Uterus (tissue), 4 donors: ENCODE results near the gene RRAS. TPM values are rescaled to one million over a fixed set of nuclear protein-coding genes. Genes with fewer than 3 reads are reported as not detected.

ENCODE experiments used
- DNase-seq, 2 donors: peaks; one replicate each; pipeline ENCODE4 v3.0.0-alpha.2; 2019 to 2020
- H3K27ac ChIP-seq, 2 donors: fragments of 200-600 bp; sonication (generic); 1 replicate in 1 of 2; 2 replicates in 1 of 2; pipeline ENCODE4 v1.5.1; 2016 to 2018
- H3K27me3 ChIP-seq, 2 donors: fragments of 200-600 bp; sonication (generic); one replicate each; pipeline ENCODE4 v1.5.1; 2018 to 2019; ENCODE audit warnings: control low read depth in 1 of 2
- H3K36me3 ChIP-seq, 2 donors: fragments of 200-600 bp; sonication (generic); one replicate each; pipeline ENCODE4 v1.5.1; 2019; ENCODE audit warnings: control low read depth in 1 of 2
- H3K4me1 ChIP-seq, 2 donors: fragments of 200-600 bp; sonication (generic); one replicate each; pipeline ENCODE4 v1.5.1; 2018 to 2019; ENCODE audit warnings: control low read depth in 1 of 2
- H3K4me3 ChIP-seq, 2 donors: fragments of 200-600 bp; sonication (generic); 1 replicate in 1 of 2; 2 replicates in 1 of 2; pipeline ENCODE4 v1.5.1; 2018 to 2019; ENCODE audit warnings: mild to moderate bottlenecking in 1 of 2
- H3K9me3 ChIP-seq, 2 donors: fragments of 200-600 bp; sonication (generic); one replicate each; pipeline ENCODE4 v1.5.1; 2019; ENCODE audit warnings: control low read depth in 1 of 2
- CTCF ChIP-seq, 4 experiments: fragments of 200-600 bp in 2 of 4; fragments of 450-650 bp in 2 of 4; sonication (generic) in 2 of 4; IDR thresholded peaks; one replicate each; pipeline ENCODE4 v1.5.1; 2016 to 2019; ENCODE audit warnings: antibody characterized with exemption in 4 of 4, mild to moderate bottlenecking in 2 of 4, moderate library complexity in 1 of 4
- POLR2A ChIP-seq, 2 donors: fragments of 450-650 bp; IDR thresholded peaks; one replicate each; pipeline ENCODE4 v1.6.1; 2016; ENCODE audit warnings: antibody characterized with exemption in 2 of 2, mild to moderate bottlenecking in 1 of 2, moderate library complexity in 1 of 2
- intact Hi-C: fragments of 100-400 bp; cut with DNase I; formaldehyde crosslinking; loops from one replicate; pipeline ENCODE4 v1.15.1; 2023; ENCODE audit warnings: low total_unique reads
- total RNA-seq, 4 donors: library from RNA; depleted of rRNA in 3 of 4; stranded (reverse); fragments of >200 nt in 3 of 4; gene quantifications; one replicate each; pipeline versions ENCODE4 v1.1.0 to v1.2.4, GENCODE V29; 2014 to 2023
- donor health status: DM: yes; HTN: yes; CAD: no.

The RRAS gene
- total RNA-seq, 4 donors from 2014 or later, result 17.1 to 106 (median 47.7) TPM

GRCh38 chr19:49656456-49657109, 16.6 kb upstream of the RRAS start:
- no peak for DNase-seq
- no peak overlapping the region for H3K27ac ChIP-seq
- H3K4me1 ChIP-seq, result no peaks in the 10 kb centered on the region
- H3K9me3 ChIP-seq, result no peaks in the 10 kb centered on the region
- intact Hi-C loops, result no loop called here
- H3K4me3 ChIP-seq, result no peak overlapping the region
- H3K36me3 ChIP-seq, result no peaks in the 10 kb centered on the region
- no peak for TF ChIP-seq CTCF (IDR thresholded peaks at IDR 0.05)
- TF ChIP-seq POLR2A (IDR thresholded peaks at IDR 0.05), result no peak
- H3K27me3 ChIP-seq, result no peaks in the 10 kb centered on the region

GRCh38 chr19:49655570-49656455, 15.9 kb upstream of the RRAS start:
- intact Hi-C loops, result no loop called here
- TF ChIP-seq POLR2A (IDR thresholded peaks at IDR 0.05) (no peak), CTCF (IDR thresholded peaks at IDR 0.05) (no peak)
- no peak for DNase-seq
- no peak overlapping the region for H3K27ac ChIP-seq
- no peak overlapping the region for H3K4me3 ChIP-seq
- no peaks in the 10 kb centered on the region for H3K27me3 ChIP-seq
- H3K9me3 ChIP-seq, result no peaks in the 10 kb centered on the region
- H3K36me3 ChIP-seq, result no peaks in the 10 kb centered on the region
- H3K4me1 ChIP-seq, result no peaks in the 10 kb centered on the region

GRCh38 chr19:49654581-49654980, 14.6 kb upstream of the RRAS start:
- no peak overlapping the region for H3K27ac ChIP-seq
- H3K27me3 ChIP-seq, result no peaks in the 10 kb centered on the region
- no peaks in the 10 kb centered on the region for H3K36me3 ChIP-seq
- H3K4me3 ChIP-seq, result no peak overlapping the region
- TF ChIP-seq POLR2A (IDR thresholded peaks at IDR 0.05) (no peak), CTCF (IDR thresholded peaks at IDR 0.05) (no peak)
- intact Hi-C loops, result no loop called here
- H3K4me1 ChIP-seq, result no peaks in the 10 kb centered on the region
- DNase-seq, result no peak
- H3K9me3 ChIP-seq, result no peaks in the 10 kb centered on the region

- DNase-seq, result no peak
- no peaks in the 10 kb centered on the region for H3K4me1 ChIP-seq
- no peak for TF ChIP-seq POLR2A (IDR thresholded peaks at IDR 0.05)
- no peak for TF ChIP-seq CTCF (IDR thresholded peaks at IDR 0.05)
- no peaks in the 10 kb centered on the region for H3K27me3 ChIP-seq
- intact Hi-C loops, result no loop called here
- no peak overlapping the region for H3K27ac ChIP-seq
- no peaks in the 10 kb centered on the region for H3K9me3 ChIP-seq
- no peak overlapping the region for H3K4me3 ChIP-seq
- H3K36me3 ChIP-seq, result no peaks in the 10 kb centered on the region
Observed at GRCh38 chr19:49653466-49653806, 13.5 kb upstream of the RRAS start.
